GM12891 (cell line): Measurements from ENCODE around the gene CINP.

Experiments
- PAX5 ChIP-seq: IDR thresholded peaks from 2 replicates; pipeline ENCODE4 v1.6.1; 2011; ENCODE audit warnings: low read length, moderate library complexity, mild to moderate bottlenecking; ENCODE audit not compliant: insufficient read depth, severe bottlenecking
- POLR2A ChIP-seq: IDR thresholded peaks from 2 replicates; pipeline ENCODE4 v1.6.1; 2011; ENCODE audit warnings: low read depth, low read length, control low read depth
- POLR2AphosphoS5 ChIP-seq: IDR thresholded peaks from 2 replicates; pipeline ENCODE4 v1.6.1; 2011; ENCODE audit warnings: low read depth, low read length, control low read depth
- POU2F2 ChIP-seq: IDR thresholded peaks from 2 replicates; pipeline ENCODE4 v1.6.1; 2011; ENCODE audit warnings: low read depth, mild to moderate bottlenecking, control low read depth, low read length, moderate library complexity
- SPI1 ChIP-seq: IDR thresholded peaks from 2 replicates; pipeline ENCODE4 v1.6.1; 2011; ENCODE audit warnings: low read depth, low read length, control low read depth
- TAF1 ChIP-seq: IDR thresholded peaks from 2 replicates; pipeline ENCODE4 v1.6.1; 2011; ENCODE audit warnings: low read depth, low read length, control low read depth

GRCh38 chr14:102338724-102339123, 24.0 kb downstream of the CINP start:
- no peak for TF ChIP-seq POLR2A
- no peak for TF ChIP-seq POLR2AphosphoS5
- TF ChIP-seq TAF1: no peak
- TF ChIP-seq SPI1: no peak
- no peak for TF ChIP-seq PAX5
- no peak for TF ChIP-seq POU2F2
